NCI-H748 treated with DMSO at 0.1 percent for 48 hours (cell line): ENCODE results near the gene NBAS.
"Not testable (repeated sequence)": the region's sequence is repeated elsewhere in the genome, so short reads cannot be mapped to it uniquely, and the experiment has no call there.

ENCODE experiments used
- DNase-seq: peaks from one replicate; lab custom pipeline; 2025; lab: John Stamatoyannopoulos, UW

The NBAS gene

GRCh38 chr2:15527074-15527739 is 33.9 kb downstream of the NBAS start:
- no peak for DNase-seq

- no peak for DNase-seq
Observed at GRCh38 chr2:15521641-15522181, 39.4 kb downstream of the NBAS start.

- DNase-seq = no peak
Observed at GRCh38 chr2:15520346-15520745, 40.8 kb downstream of the NBAS start.

GRCh38 chr2:15518759-15519158 is 42.4 kb downstream of the NBAS start:
- not testable (repeated sequence) for DNase-seq

- DNase-seq = no peak
Observed at GRCh38 chr2:15517793-15518192, 43.3 kb downstream of the NBAS start.

- DNase-seq = no peak
Observed at GRCh38 chr2:15511686-15512085, 49.4 kb downstream of the NBAS start.

GRCh38 chr2:15510552-15510951 is 50.6 kb downstream of the NBAS start:
- no peak for DNase-seq

GRCh38 chr2:15510131-15510530 is 51.0 kb downstream of the NBAS start:
- DNase-seq = no peak

- DNase-seq = no peak
Observed at GRCh38 chr2:15507697-15508096, 53.4 kb downstream of the NBAS start.

- no peak for DNase-seq
Observed at GRCh38 chr2:15507061-15507460, 54.1 kb downstream of the NBAS start.

GRCh38 chr2:15506229-15506819 is 54.8 kb downstream of the NBAS start:
- no peak for DNase-seq

GRCh38 chr2:15504882-15505663 is 56.1 kb downstream of the NBAS start:
- DNase-seq = no peak

GRCh38 chr2:15499251-15499650 is 61.9 kb downstream of the NBAS start:
- DNase-seq = not testable (repeated sequence)

- DNase-seq = no peak
Observed at GRCh38 chr2:15498554-15498953, 62.6 kb downstream of the NBAS start.

- DNase-seq = no peak
Observed at GRCh38 chr2:15494877-15495276, 66.3 kb downstream of the NBAS start.

- no peak for DNase-seq
Observed at GRCh38 chr2:15492773-15493325, 68.3 kb downstream of the NBAS start.

GRCh38 chr2:15486770-15487169 is 74.4 kb downstream of the NBAS start:
- DNase-seq = no peak

- DNase-seq = no peak
Observed at GRCh38 chr2:15485949-15486348, 75.2 kb downstream of the NBAS start.

- no peak for DNase-seq
Observed at GRCh38 chr2:15481000-15481399, 80.1 kb downstream of the NBAS start.

GRCh38 chr2:15480552-15480951 is 80.6 kb downstream of the NBAS start:
- DNase-seq = no peak

- DNase-seq = no peak
Observed at GRCh38 chr2:15472876-15473275, 88.3 kb downstream of the NBAS start.

- DNase-seq = no peak
Observed at GRCh38 chr2:15472133-15472532, 89.0 kb downstream of the NBAS start.

GRCh38 chr2:15471606-15472005 is 89.5 kb downstream of the NBAS start:
- no peak for DNase-seq
